22Rv1 (cell line): ENCODE data around the gene KL.

Experiments used
- H3K27ac ChIP-seq: fragments of 450-650 bp; 2 replicates; pipeline ENCODE4 v1.5.1; 2017
- CTCF ChIP-seq: fragments of 450-650 bp; IDR thresholded peaks from 2 replicates; pipeline ENCODE4 v1.5.1; 2017; ENCODE audit warnings: mild to moderate bottlenecking
- ZFX ChIP-seq: fragments of 450-650 bp; IDR thresholded peaks from 2 replicates; pipeline ENCODE4 v1.6.1; 2017; ENCODE audit warnings: antibody characterized with exemption, borderline replicate concordance

Gene KL

GRCh38 chr13:33092073-33092987 lies 76.1 kb downstream of the KL start:
- no peak for TF ChIP-seq CTCF
- TF ChIP-seq ZFX: no peak
- H3K27ac ChIP-seq: no peak overlapping the region

- H3K27ac ChIP-seq: no peak overlapping the region
- TF ChIP-seq ZFX (no peak), CTCF (no peak)
Measured at GRCh38 chr13:33096886-33097605, 80.8 kb downstream of the KL start.

- no peak overlapping the region for H3K27ac ChIP-seq
- no peak for TF ChIP-seq ZFX
- TF ChIP-seq CTCF: no peak
Measured at GRCh38 chr13:33099860-33100259, 83.6 kb downstream of the KL start.

DNA sequence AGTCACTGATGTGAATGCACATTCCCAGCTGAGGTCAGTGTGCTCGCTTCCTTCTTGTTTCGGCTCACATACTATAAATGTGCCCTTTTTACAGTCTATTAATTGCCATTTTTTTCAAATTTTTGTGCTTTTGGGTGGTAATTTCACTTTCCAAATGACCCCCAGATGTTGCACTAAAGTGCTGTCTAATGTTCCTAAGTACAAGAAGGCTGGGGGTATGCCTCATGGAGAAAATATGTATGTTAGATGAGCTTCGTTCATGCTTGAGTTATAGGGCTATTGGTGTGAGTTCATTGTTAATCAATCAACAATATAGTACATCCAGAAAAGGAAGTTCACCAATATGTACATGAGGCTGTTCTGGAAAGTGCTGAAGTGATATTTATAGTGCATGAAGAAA lies 84.7 kb downstream of the KL start:
- H3K27ac ChIP-seq: no peak overlapping the region
- TF ChIP-seq CTCF (no peak), ZFX (no peak)

GRCh38 chr13:33101835-33102234 lies 85.6 kb downstream of the KL start:
- H3K27ac ChIP-seq: no peak overlapping the region
- no peak for TF ChIP-seq ZFX
- TF ChIP-seq CTCF: no peak

- no peak overlapping the region for H3K27ac ChIP-seq
- TF ChIP-seq CTCF (no peak), ZFX (no peak)
Measured at GRCh38 chr13:33103457-33103856, 87.2 kb downstream of the KL start.
